GM21529 (cell line): ENCODE data around the gene CNTN2.

Experiments used
- ATAC-seq: cut with Tn5 transposase; IDR thresholded peaks from one replicate; pipeline ENCODE4 v1.9.1; 2021; ENCODE audit not compliant: unreplicated experiment

Gene CNTN2

DNA sequence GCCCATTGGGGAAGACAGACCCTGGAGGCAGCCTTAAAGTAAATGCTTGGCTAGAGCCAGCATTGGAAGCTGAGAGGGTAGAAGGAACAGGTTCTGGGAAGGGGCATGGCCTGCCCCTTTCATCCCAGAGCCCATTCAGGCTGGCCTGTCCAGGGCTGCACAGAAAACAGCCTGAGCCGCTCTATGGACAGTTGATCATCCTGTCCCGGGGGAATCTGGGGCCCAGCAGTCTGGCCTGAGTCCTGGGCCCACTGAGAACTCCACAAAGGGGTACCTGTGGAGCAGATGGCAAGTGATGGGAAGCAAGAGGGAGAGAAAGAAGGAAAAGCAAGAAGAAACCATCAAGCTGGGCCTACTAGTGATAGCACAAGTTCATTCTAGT is 28.0 kb downstream of the CNTN2 start:
- ATAC-seq = no peak

- ATAC-seq = no peak
Observed at GRCh38 chr1:205071801-205072200, 28.8 kb downstream of the CNTN2 start.

DNA sequence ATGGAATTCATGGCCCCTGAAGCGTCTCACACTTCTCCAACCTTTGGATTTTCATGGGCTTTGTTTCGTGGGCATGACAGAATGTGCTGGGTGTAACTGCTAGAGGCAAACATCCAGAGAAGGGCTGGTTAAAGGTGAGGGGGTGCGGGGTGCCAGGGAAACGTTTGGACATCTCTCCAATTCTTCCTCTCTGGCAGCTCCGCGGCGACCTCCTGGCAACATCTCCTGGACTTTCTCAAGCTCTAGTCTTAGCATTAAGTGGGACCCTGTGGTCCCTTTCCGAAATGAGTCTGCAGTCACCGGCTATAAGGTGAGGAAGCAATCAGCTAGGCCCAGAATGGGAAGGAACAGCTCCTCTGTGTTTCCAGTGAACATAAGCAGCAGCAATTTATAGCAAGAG is 29.3 kb downstream of the CNTN2 start:
- ATAC-seq = no peak

- no peak for ATAC-seq
Observed at GRCh38 chr1:205072881-205073280, 29.9 kb downstream of the CNTN2 start.

DNA sequence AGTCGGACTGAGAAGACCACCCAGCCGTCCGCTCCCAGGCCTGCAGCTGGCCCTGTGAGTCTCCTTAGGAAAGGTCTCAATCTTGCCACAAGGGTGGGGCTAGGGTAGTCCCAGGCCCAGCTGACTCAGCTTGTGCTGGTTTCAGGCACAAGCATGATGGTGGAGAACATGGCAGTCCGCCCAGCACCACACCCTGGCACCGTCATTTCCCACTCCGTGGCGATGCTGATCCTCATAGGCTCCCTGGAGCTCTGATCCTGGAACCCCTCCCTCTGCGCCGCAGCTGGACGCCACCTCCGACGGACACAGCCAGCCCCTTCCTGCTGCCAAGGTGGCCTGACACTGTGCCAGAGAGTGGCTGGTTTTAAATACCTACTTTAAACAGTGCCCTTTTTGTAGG is 30.5 kb downstream of the CNTN2 start:
- ATAC-seq = no peak

GRCh38 chr1:205074084-205074483 is 31.1 kb downstream of the CNTN2 start:
- no peak for ATAC-seq

DNA sequence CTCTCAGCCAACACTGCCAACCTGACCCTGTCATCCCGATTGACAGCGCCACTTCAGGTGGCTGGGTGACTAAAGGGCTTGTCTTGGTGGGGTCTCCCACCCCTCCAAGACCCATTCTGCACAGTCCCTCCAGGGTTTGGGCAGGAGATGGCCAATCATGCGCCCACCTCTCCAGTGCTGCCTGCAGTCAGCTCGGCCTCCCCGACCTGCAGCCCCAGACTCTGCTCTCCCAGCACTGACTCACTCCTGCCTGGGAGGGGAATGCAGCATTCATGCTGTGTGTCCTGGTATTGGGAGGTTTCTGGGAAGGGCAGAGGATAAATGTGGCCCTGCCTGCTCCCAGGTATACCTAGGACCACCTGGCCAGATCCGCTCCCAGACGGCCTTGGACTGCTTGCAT is 31.5 kb downstream of the CNTN2 start:
- no peak for ATAC-seq

DNA sequence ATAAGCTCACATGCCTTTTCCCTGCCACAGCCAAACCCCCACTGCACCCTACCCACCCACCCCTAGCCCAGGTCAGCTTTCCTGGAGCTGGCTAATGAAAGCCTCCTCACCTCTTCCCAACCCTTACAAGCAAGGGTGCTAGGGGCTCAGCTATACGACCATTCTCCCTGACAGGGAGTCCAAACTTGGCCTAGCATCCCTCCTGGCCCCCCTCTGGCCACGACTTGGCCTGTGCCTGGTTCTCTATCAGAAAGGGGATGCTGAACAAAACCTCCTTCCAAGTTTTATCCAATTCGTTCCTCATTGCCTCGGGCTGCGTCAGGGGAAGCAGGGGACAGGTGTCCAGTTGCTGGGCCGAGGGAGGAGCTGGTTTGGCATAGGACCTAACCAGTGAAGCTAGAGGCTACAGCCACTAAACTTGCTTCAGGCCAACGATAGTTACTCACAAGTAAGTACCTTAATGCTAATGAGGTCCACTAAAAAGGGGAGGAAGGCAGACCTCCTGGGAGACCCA is 32.7 kb downstream of the CNTN2 start:
- no peak for ATAC-seq

DNA sequence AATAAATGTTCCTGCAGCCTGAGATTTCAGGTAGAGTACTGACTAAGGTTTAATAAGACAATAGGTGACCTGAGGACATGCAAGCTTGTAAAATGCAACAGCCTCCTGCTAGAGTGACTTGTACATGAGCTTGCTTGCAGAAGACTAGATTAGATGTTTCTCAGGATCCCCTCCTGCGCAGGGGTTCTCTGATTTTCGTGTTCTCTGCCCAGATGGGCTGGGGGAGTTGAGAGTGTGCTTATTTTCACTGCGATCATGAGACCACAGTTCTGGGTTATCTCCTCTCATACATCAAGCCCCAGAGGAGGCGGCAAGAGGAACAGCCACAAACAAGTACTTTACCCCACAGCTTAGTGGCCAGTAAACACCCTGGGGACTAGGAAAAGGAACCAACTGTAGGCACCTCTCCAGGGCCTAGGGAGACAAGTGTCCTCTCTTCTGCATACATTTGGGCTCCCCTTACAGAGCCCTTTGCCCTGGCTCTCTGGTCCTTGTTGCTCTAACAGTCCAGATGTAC is 33.3 kb downstream of the CNTN2 start:
- ATAC-seq = no peak

DNA sequence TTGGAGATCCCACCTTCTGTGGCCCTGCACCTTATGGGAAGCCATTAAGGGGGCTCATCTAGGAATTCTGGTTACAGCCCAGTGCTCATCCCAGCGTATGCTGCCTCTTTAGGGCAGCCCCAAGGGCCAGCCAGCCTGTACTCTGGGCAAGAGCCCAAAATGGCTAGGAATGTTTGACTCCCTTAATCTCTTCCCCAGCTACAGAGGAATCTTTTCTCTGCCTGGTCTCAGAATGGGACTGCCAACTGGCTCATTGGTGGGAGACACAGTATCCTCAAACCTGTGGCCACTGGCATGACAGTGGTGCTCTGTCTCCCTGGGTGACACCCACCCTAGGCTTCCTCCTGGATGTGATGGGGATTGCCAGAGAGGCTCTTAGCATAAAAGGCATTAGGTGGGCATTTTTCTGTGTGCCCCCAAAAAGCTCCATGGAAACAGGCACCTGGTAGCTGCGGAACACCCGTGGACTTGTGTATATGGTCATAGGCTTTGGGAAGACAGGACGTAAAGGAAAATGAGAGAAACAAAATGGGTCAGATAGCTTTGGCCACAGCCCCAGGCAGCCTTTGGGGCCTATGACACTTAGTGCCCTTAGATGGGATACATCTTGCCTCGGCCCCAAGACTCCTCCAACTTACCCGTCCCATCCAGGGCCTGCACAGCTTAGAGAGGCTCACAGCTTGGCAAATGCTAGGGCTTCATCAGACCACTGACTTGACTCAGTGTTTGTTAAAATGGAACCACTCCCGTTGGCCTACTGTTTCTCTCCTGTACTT is 34.3 kb downstream of the CNTN2 start:
- ATAC-seq = no peak

DNA sequence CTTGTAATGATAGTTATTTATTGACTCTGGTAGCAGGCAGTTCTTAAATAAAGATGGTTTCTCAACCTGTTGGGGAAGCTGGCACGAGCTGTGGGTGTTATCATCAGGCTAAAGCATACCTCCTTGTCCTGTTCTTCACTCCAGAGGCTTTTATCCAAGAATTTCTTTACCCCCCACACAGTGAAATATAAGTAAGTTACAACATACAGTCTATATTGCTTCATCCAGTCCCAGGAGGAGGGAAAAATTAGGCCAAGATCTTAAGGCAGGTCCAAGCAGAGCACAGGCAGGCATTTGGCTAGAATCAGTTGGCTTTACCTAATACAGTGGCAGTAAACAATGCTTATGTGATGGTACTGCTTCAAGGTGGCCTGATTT is 34.9 kb downstream of the CNTN2 start:
- ATAC-seq = no peak

DNA sequence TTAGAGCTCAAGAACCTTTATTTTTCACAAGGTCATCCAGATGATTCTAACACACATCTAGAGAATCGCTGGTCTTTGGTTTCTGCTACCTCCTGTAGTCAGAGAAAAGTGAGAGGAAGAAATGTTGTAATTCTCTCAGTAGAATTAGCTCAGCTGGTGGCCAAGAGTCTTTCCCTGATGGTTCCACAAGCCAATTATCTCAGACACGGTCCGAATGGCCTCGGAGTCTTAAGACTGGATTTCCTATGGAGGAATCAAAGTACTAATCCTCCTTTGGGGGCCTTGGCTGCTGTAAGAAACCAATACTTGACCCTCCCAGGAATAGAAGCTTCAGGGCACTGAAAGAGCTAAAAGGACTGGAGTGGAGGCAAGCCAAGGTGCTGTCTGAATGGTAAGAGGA is 39.4 kb downstream of the CNTN2 start:
- no peak for ATAC-seq

DNA sequence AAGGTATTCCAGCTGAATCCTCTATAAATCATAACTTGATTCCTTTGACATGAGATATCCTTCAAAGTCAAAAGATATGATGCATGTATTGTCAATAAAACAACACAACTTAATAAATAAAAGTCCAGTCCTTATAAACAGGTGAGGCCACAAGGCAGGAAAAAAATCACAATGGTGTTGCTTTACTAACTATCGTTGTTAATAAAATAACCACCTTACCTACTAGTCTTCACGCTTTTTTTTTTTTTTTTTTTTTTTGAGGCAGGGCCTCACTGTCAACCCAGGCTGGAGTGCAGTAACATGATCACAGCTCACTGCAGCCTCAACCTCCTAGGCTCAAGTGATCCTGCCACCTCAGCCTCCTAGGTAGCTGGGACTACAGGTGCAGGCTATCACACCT is 41.3 kb downstream of the CNTN2 start, which contains the start of gene TMEM81:
Gene TMEM81 (minus strand): TSS at position 101 of the 400 bp plus-strand sequence. CDS start 140 bp downstream, outside the sequence.
- no peak for ATAC-seq

GRCh38 chr1:205088341-205088740 is 45.3 kb downstream of the CNTN2 start:
- no peak for ATAC-seq

DNA sequence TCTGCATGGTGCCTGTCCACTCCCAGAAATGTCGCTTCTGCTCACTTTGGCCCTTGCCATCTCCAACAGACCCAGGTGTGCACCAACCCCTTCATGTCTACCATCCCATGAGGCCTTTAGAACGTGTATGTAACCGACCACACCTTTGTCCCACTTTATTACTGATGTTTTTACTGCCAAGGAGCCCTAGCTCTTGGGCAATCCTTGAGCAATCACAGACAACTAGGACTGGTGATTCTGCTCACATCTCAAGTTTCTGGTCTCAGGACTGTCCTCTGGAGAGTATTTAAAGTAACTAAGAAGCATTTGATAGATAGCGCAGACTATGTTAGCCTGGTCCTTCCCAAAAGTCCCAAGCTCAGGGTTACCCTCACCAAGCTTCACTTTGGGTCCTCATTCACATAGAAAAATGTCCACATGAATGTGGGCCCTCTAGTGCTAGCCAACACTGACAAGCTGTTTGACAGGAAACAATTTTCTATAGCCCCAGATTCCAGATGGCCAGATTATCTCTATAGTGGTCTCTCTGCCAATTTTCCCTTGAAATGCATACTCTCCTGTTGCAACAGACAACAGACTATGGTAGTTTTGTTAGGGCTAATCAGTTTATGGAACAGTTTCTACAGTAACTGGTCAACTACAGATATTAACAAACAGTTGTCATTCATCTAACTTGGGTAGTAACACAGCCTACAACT is 48.2 kb downstream of the CNTN2 start:
- ATAC-seq = no peak

DNA sequence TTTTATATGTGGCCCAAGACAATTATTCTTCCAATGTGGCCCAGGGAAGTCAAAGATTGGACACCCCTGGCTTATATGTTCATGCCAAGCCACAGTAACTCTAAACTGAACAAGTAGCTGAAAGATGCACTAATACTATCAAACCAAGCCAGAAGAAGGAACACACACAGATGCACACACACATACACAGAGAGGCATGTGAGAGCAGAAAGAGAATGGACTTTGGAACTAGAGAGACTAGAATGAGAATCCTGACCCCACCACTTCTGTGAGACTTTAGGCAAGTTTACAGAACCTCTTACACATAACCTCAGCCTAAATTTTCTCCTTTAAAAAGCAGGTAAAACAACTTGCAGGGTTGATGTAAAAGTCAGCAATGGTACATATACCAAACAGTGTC is 52.4 kb downstream of the CNTN2 start:
- no peak for ATAC-seq

- ATAC-seq = no peak
Observed at GRCh38 chr1:205098242-205098641, 55.2 kb downstream of the CNTN2 start.

- ATAC-seq = no peak
Observed at GRCh38 chr1:205102404-205102803, 59.4 kb downstream of the CNTN2 start.

GRCh38 chr1:205107327-205107726 is 64.3 kb downstream of the CNTN2 start:
- ATAC-seq = no peak

DNA sequence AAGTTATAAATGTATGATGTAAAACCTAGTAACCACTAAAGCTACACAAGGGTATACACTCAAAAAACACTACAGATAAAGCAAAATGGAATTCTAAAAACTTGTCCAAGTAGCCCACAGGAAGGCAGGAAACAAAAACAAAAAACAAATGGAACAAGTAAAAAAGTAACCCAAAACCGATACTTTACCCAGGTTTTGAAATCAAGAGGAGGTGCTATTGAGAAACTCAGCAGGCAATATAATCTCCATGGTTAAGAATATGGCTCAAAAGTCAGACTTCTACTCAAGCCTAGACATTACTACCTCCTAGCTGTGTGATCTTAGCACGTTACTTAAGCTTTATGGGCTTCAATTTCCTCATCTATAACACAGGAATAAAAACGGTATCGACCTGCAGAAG is 65.5 kb downstream of the CNTN2 start:
- no peak for ATAC-seq

DNA sequence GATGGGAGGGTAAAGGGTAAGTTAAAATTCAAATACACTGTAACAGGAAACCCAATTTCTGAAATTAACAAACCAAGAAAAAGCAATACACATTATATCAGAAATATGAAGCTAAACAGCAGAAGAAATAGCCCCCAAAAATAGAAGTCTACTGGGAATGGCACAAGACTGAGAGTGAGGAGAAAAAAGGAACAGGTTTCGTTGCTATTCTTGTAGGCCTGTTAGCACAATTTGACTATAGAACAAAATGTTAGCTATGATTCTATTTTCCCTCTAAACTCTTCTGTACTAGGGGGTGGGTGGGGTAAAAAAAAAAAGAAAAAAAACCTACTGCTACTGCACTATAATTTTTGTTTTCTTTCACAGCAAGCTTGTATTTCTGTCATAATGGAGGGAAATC is 66.3 kb downstream of the CNTN2 start:
- ATAC-seq = no peak

- no peak for ATAC-seq
Observed at GRCh38 chr1:205109711-205110110, 66.7 kb downstream of the CNTN2 start.
